HepG2 (cell line): Measurements from ENCODE around the gene PLXND1. TPM values are rescaled to one million over a fixed set of nuclear protein-coding genes. Genes with fewer than 3 reads are reported as not detected.

Source experiments
- AHDC1 ChIP-seq: sonication (generic); formaldehyde crosslinking; IDR thresholded peaks from 2 replicates; pipeline ENCODE4 v1.5.1; 2020; ENCODE audit warnings: mild to moderate bottlenecking, missing genetic modification reagents, borderline replicate concordance
- BCL3 ChIP-seq: sonication (generic); formaldehyde crosslinking; IDR thresholded peaks from 2 replicates; pipeline ENCODE4 v1.5.1; 2020; ENCODE audit warnings: mild to moderate bottlenecking, missing genetic modification reagents, moderate library complexity
- CSRNP1 ChIP-seq: sonication (generic); formaldehyde crosslinking; IDR thresholded peaks from 2 replicates; pipeline ENCODE4 v1.8.1; 2023; ENCODE audit warnings: mild to moderate bottlenecking, missing genetic modification reagents
- MEF2D ChIP-seq: sonication (generic); formaldehyde crosslinking; IDR thresholded peaks from 2 replicates; pipeline ENCODE4 v1.5.1; 2020; ENCODE audit warnings: mild to moderate bottlenecking, missing genetic modification reagents
- MEIS2 ChIP-seq: sonication (generic); formaldehyde crosslinking; IDR thresholded peaks from 2 replicates; pipeline ENCODE4 v1.9.0; 2021; ENCODE audit warnings: mild to moderate bottlenecking, missing genetic modification reagents
- MIER2 ChIP-seq: IDR thresholded peaks from 2 replicates; pipeline ENCODE4 v1.6.1; 2016; ENCODE audit warnings: missing biosample characterization, missing genetic modification reagents
- MXD1 ChIP-seq: sonication (generic); formaldehyde crosslinking; IDR thresholded peaks from 2 replicates; pipeline ENCODE4 v1.4.0; 2020; ENCODE audit warnings: mild to moderate bottlenecking, missing genetic modification reagents
- MXD3 ChIP-seq: IDR thresholded peaks from 2 replicates; pipeline ENCODE4 v1.6.1; 2016; ENCODE audit warnings: mild to moderate bottlenecking, missing biosample characterization, missing genetic modification reagents
- PHF5A ChIP-seq: IDR thresholded peaks from one replicate; pipeline ENCODE4 v1.6.1; 2018; ENCODE audit warnings: low read depth, missing genetic modification reagents; ENCODE audit not compliant: unreplicated experiment
- RCOR2 ChIP-seq: IDR thresholded peaks from 2 replicates; pipeline ENCODE4 v1.6.1; 2016; ENCODE audit warnings: missing biosample characterization, missing genetic modification reagents
- SAFB2 ChIP-seq: sonication (generic); formaldehyde crosslinking; IDR thresholded peaks from 2 replicates; pipeline ENCODE4 v1.5.1; 2020; ENCODE audit warnings: missing genetic modification reagents, low read depth, mild to moderate bottlenecking, borderline replicate concordance
- SMAD1 ChIP-seq: sonication (generic); formaldehyde crosslinking; IDR thresholded peaks from 2 replicates; pipeline ENCODE4 v1.4.0; 2020; ENCODE audit warnings: missing genetic modification reagents, low read depth, mild to moderate bottlenecking, borderline replicate concordance
- SP5 ChIP-seq: IDR thresholded peaks from 2 replicates; pipeline ENCODE4 v1.6.1; 2016; ENCODE audit warnings: low read depth, borderline replicate concordance
- TAF1 ChIP-seq: sonication (generic); formaldehyde crosslinking; IDR thresholded peaks from 2 replicates; pipeline ENCODE4 v1.4.0; 2020; ENCODE audit warnings: missing genetic modification reagents
- ZNF263 ChIP-seq: sonication (generic); formaldehyde crosslinking; IDR thresholded peaks from 2 replicates; pipeline ENCODE4 v1.4.0; 2020; ENCODE audit warnings: missing genetic modification reagents
- ZNF777 ChIP-seq: sonication (generic); formaldehyde crosslinking; IDR thresholded peaks from 2 replicates; pipeline ENCODE4 v1.4.0; 2020; ENCODE audit warnings: missing genetic modification reagents
- polyA plus RNA-seq, 8 experiments: library from polyadenylated mRNA; depleted of rRNA in 3 of 8; stranded (reverse) in 7 of 8; unstranded in 1 of 8; fragments of >200 nt; fragmentation: Illumina TruSeq in 4 of 8; extraction: Trizol in 4 of 8; gene quantifications; 2 replicates each; pipeline versions ENCODE4 v1.2.1 to v1.2.3, GENCODE V29; 2011 to 2016; ENCODE audit warnings: low read depth in 4 of 8, missing spikeins in 1 of 8, mixed read lengths in 1 of 8; ENCODE audit not compliant: insufficient read depth in 1 of 8
- total RNA-seq, 5 experiments: library from RNA; depleted of rRNA; stranded (reverse); fragments of >200 nt; fragmentation: Illumina TruSeq; extraction: Trizol; gene quantifications; 2 replicates each; pipeline ENCODE4 v1.2.3, GENCODE V29; 2016; ENCODE audit warnings: low read depth in 1 of 5
- TF ChIP-seq, protein P1 (sequence below): sonication (generic); formaldehyde crosslinking; IDR thresholded peaks from 2 replicates; pipeline ENCODE4 v1.5.0; 2020; ENCODE audit warnings: mild to moderate bottlenecking, missing genetic modification reagents

PLXND1 gene
- total and polyA plus RNA-seq, 2 of the 13 experiments (the other 11 are each of a cell fraction or from before 2014, with no cell fraction given): 15.9 to 42.0 TPM

- TF ChIP-seq, protein P1, sequence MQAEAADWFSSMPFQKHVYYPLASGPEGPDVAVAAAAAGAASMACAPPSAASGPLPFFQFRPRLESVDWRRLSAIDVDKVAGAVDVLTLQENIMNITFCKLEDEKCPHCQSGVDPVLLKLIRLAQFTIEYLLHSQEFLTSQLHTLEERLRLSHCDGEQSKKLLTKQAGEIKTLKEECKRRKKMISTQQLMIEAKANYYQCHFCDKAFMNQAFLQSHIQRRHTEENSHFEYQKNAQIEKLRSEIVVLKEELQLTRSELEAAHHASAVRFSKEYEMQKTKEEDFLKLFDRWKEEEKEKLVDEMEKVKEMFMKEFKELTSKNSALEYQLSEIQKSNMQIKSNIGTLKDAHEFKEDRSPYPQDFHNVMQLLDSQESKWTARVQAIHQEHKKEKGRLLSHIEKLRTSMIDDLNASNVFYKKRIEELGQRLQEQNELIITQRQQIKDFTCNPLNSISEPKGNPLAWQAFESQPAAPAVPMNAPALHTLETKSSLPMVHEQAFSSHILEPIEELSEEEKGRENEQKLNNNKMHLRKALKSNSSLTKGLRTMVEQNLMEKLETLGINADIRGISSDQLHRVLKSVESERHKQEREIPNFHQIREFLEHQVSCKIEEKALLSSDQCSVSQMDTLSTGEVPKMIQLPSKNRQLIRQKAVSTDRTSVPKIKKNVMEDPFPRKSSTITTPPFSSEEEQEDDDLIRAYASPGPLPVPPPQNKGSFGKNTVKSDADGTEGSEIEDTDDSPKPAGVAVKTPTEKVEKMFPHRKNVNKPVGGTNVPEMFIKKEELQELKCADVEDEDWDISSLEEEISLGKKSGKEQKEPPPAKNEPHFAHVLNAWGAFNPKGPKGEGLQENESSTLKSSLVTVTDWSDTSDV (CRISPR knock-in tag): no peak
- TF ChIP-seq BCL3 (CRISPR knock-in tag) (no peak), MXD1 (no peak), MEIS2 (CRISPR knock-in tag) (0 out of 2 replicates have a peak, but pooled peaks have one; percentile 55), MXD3 (peak; percentile 32; the same call in 1 of the 2 replicates), AHDC1 (CRISPR knock-in tag) (no peak), SAFB2 (no peak; the same call in 1 of the 2 replicates), ZNF263 (CRISPR knock-in tag) (no peak), MEF2D (no peak), SMAD1 (CRISPR knock-in tag) (no peak), CSRNP1 (CRISPR knock-in tag) (no peak), MIER2 (CRISPR knock-in tag) (no peak), RCOR2 (CRISPR knock-in tag) (no peak), PHF5A (CRISPR knock-in tag) (no peak), ZNF777 (peak; percentile 85), TAF1 (CRISPR knock-in tag) (no peak), SP5 (CRISPR knock-in tag) (no peak)
Observed at GRCh38 chr3:129605203-129605921, 1.1 kb downstream of the PLXND1 start (continued).
